ENCODE results near the gene B9D1.
A peak's percentile ranks its signal among the peaks of the same experiment; 100 is the strongest.

B9D1 gene

DNA sequence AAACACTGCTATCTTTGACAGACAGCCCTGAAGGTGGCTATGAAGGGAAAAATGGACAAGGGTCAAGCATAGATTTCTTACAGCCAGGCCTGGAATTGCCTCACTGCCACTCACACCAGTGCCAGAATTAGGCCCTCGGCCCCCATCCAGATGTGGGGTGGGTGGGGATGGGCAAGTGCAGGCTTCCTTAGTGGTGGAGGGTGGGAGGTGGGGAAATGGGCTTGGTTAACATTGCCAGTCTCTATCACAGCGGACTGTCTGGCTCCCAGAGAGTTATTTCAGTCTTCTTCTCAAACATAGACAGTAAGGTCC lies 24.9 kb downstream of the B9D1 start:
- no peak overlapping the region for H3K4me3 ChIP-seq (ENCODE audit: low read depth, low read length)
- TF ChIP-seq, protein P1, sequence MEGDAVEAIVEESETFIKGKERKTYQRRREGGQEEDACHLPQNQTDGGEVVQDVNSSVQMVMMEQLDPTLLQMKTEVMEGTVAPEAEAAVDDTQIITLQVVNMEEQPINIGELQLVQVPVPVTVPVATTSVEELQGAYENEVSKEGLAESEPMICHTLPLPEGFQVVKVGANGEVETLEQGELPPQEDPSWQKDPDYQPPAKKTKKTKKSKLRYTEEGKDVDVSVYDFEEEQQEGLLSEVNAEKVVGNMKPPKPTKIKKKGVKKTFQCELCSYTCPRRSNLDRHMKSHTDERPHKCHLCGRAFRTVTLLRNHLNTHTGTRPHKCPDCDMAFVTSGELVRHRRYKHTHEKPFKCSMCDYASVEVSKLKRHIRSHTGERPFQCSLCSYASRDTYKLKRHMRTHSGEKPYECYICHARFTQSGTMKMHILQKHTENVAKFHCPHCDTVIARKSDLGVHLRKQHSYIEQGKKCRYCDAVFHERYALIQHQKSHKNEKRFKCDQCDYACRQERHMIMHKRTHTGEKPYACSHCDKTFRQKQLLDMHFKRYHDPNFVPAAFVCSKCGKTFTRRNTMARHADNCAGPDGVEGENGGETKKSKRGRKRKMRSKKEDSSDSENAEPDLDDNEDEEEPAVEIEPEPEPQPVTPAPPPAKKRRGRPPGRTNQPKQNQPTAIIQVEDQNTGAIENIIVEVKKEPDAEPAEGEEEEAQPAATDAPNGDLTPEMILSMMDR (IDR thresholded peaks at IDR 0.05; ENCODE audit: control insufficient read depth, extremely low read depth, insufficient read depth) = no peak
- DNase-seq (ENCODE audit: low read depth) = no peak

- no peak overlapping the region for H3K4me3 ChIP-seq (ENCODE audit: low read depth, low read length)
- DNase-seq (ENCODE audit: low read depth) = no peak
- TF ChIP-seq, protein P1 (IDR thresholded peaks at IDR 0.05; ENCODE audit: control insufficient read depth, extremely low read depth, insufficient read depth) = peak; percentile 33
Observed at GRCh38 chr17:19336938-19337711, 25.4 kb downstream of the B9D1 start.

DNA sequence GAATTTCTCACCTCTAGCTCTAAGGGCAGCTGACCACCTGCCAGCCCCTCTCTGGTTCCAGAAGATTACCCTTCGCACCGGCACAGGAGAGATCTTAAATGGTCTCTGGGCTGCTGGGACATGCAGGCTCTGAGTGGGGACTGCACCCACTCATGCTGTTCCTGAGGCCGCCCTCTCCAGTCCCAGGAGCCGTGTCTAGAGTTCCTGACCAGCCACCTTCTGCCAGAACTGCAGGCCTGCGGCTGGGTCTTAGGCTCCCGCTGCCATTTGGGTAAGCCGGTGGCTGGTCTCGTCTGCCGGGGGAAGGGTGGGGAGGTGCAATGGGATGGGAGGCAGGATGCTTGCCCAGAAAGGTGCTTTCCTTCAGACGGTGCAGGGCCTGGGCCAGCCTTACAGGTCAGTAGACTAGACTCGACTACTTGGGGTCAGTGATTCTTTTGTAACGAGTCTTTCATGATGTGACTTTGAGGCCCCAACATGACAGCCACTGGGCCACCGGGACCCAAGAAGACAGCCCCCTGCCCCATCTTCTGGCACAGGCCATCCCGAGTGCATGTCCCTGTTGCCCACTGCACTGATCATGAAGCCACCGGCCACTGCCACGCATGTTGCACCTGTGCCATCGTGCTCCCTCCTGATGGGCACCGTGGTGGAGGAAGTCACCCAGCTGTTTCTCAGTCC lies 26.4 kb downstream of the B9D1 start:
- TF ChIP-seq, protein P1 (IDR thresholded peaks at IDR 0.05; ENCODE audit: control insufficient read depth, extremely low read depth, insufficient read depth) = no peak
- DNase-seq (ENCODE audit: low read depth) = no peak

DNA sequence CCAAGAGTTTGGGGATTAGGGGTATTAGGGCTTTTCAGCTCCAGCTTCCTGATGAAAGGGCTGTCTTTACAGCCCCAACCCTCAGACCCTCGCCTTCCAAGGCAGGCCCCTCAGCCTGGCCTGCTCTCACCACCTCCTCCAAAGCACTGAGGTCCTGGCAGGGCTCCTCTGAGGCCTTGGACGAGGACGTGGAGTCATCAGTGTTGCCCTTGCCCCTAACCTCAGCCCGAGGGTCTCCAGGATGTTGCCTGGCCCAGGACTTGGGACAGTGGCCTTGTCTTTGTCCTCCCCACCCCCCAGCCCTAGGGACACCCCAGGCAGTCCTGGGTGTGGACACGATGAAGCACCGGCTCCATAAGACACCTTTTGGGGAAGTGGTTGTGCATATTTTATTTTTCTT lies 28.2 kb downstream of the B9D1 start:
- no peak overlapping the region for H3K4me3 ChIP-seq (ENCODE audit: low read depth, low read length)
- TF ChIP-seq, protein P1 (IDR thresholded peaks at IDR 0.05; ENCODE audit: control insufficient read depth, extremely low read depth, insufficient read depth) = no peak
- no peak for DNase-seq (ENCODE audit: low read depth)

More for the DNA sequence above, 26.4 kb downstream of the B9D1 start:
- no peak overlapping the region for H3K4me3 ChIP-seq (ENCODE audit: low read depth, low read length)

DNA sequence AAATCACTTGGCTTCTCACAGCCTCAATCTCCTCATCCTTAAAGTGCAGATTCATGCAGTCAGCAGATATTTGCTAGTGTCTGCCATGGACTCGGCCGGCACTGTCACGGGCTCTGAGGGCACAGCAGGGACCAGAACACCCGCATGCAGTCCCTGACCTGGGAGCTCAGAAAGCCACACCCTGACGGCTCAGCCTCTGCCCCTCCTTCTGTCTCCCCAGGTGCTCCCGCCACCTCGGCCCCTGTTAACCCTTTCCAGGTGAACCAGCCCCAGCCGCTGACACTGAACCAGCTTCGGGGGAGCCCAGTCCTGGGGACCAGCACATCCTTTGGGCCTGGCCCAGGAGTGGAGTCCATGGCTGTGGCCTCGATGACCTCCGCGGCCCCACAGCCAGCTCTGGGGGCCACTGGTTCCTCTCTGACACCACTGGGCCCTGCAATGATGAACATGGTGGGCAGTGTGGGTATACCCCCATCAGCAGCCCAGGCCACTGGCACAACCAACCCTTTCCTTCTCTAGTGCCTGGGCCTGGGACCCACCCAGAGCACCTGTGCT lies 28.7 kb downstream of the B9D1 start:
- H3K4me3 ChIP-seq (ENCODE audit: low read depth, low read length) = no peak overlapping the region
- TF ChIP-seq, protein P1 (IDR thresholded peaks at IDR 0.05; ENCODE audit: control insufficient read depth, extremely low read depth, insufficient read depth) = no peak
- no peak for DNase-seq (ENCODE audit: low read depth)

DNA sequence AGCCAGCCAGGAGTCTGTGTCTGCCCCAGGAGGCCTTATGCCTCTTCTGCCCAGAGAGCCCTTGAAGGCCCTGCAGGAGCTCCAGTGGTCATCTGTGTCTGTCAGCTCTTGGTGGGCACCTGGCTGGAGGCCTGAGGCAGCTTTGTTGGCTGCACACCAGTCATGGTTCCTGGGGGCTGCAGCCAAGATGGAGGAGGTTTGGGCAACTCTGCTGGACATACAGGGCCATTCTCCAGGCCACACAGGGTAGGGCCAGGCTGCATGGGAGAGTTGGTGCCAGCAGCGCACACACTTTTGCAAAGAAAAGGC lies 29.4 kb downstream of the B9D1 start:
- no peak for DNase-seq (ENCODE audit: low read depth)
- TF ChIP-seq, protein P1 (IDR thresholded peaks at IDR 0.05; ENCODE audit: control insufficient read depth, extremely low read depth, insufficient read depth) = no peak
- no peak overlapping the region for H3K4me3 ChIP-seq (ENCODE audit: low read depth, low read length)
